ENCODE data around the gene SUMO2. TPM values are rescaled to one million over a fixed set of nuclear protein-coding genes. Genes with fewer than 3 reads are reported as not detected.

Gene SUMO2
- total and polyA plus RNA-seq, 2 of the 4 experiments (the other 2 are of a cell fraction): 71.3 to 83.7 TPM

DNA sequence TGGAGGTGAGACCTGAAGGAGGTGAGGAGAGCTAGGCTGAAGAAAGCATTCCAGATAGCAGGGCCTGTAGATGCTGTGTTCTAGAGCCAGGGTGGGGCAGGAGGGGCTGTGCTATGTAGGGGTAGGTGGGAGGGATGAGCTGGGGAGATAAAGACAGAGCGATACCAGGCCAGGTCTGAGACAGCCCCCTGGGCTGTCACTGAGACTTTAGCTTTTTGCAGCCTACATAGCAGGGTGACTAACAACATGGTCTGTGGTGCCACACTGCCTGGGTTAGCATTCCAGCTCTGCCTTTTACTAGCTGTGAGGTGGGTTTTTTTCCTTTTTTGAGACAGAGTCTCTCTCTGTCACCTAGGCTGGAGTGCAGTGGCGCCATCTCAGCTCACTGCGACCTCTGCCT is 37.1 kb upstream of the SUMO2 start:
- Histone ChIP-seq H2BK20ac (ENCODE audit: low read depth, low read length) (no peak overlapping the region), H3K9me3 (ENCODE audit: control insufficient read depth, insufficient read depth, low read length) (no peaks in the 10 kb centered on the region), H4K8ac (ENCODE audit: low read depth in 2 of 2, low read length in 2 of 2) (no peak overlapping the region), H3K14ac (replicated peaks; ENCODE audit: low read depth, low read length) (no peak overlapping the region), H2AFZ (replicated peaks; ENCODE audit: low read length, poor library complexity) (no peak overlapping the region), H4K91ac (ENCODE audit: insufficient read depth, low read depth, low read length) (no peak overlapping the region), H2BK5ac (ENCODE audit: low read depth, low read length, poor library complexity, severe bottlenecking) (no peak overlapping the region), H3K4me1 (ENCODE audit: control insufficient read depth, insufficient read depth, low read length) (no peaks in the 10 kb centered on the region), H3K9me1 (ENCODE audit: insufficient read depth, low read length) (no peaks in the 10 kb centered on the region), H3K27me3 (ENCODE audit: control insufficient read depth, insufficient read depth, low read length) (no peaks in the 10 kb centered on the region), H3K27ac (ENCODE audit: insufficient read depth, low read length) (no peak overlapping the region), H3K36me3 (ENCODE audit: control insufficient read depth, insufficient read depth, low read length) (peaks cover 47% of the 10 kb centered on the region), H2AK5ac (ENCODE audit: low read depth, low read length) (no peak overlapping the region), H3K79me1 (ENCODE audit: low read depth in 1 of 2, low read length in 2 of 2) (peaks cover 14 to 31% of the 10 kb centered on the region in 2 experiments; a peak in 3 of 4 replicates), H3K4ac (ENCODE audit: low read depth, low read length) (no peak overlapping the region), H2BK15ac (ENCODE audit: low read depth, low read length) (no peak overlapping the region), H2BK120ac (ENCODE audit: low read depth, low read length) (no peak overlapping the region), H3K9ac (ENCODE audit: low read depth, low read length) (no peak overlapping the region), H3K23ac (ENCODE audit: low read depth, low read length) (no peak overlapping the region), H3K4me3 (ENCODE audit: insufficient read depth, low read depth, low read length) (no peak overlapping the region), H2AK9ac (replicated peaks; ENCODE audit: low read depth, low read length, poor library complexity) (no peak overlapping the region), H4K20me1 (ENCODE audit: insufficient read depth, low read length) (no peaks in the 10 kb centered on the region), H3K4me2 (ENCODE audit: low read depth, low read length) (no peak overlapping the region), H4K5ac (ENCODE audit: low read depth, low read length) (no peak overlapping the region), H3K56ac (ENCODE audit: extremely low read depth, insufficient read depth, low read length) (no peak overlapping the region), H3K18ac (ENCODE audit: low read depth, low read length) (no peak overlapping the region)
- POLR2A ChIA-PET (ENCODE audit: unreplicated experiment): no interaction called here
- dilution Hi-C loops (cut with HindIII; ENCODE audit: low sequenced_read_pairs, unreplicated experiment) (no loop called here), intact Hi-C loops (cut with micrococcal nuclease) (no loop called here), in situ Hi-C loops (cut with MboI; ENCODE audit: low sequenced_read_pairs) (no loop called here)
- 100% methylated on average over 2 of the region's 3 CpGs; no CpG with 5 or more reads in 1 of the 2 experiments for WGBS, 2 experiments (ENCODE audit: extremely low coverage in 2 of 2, insufficient read length in 1 of 2)
- TF ChIP-seq, protein P1, sequence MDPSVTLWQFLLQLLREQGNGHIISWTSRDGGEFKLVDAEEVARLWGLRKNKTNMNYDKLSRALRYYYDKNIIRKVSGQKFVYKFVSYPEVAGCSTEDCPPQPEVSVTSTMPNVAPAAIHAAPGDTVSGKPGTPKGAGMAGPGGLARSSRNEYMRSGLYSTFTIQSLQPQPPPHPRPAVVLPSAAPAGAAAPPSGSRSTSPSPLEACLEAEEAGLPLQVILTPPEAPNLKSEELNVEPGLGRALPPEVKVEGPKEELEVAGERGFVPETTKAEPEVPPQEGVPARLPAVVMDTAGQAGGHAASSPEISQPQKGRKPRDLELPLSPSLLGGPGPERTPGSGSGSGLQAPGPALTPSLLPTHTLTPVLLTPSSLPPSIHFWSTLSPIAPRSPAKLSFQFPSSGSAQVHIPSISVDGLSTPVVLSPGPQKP (IDR thresholded peaks at IDR 0.05; ENCODE audit: borderline replicate concordance, low read depth, low read length): no peak
- no peak for TF ChIP-seq NFE2L2 (IDR thresholded peaks at IDR 0.05; ENCODE audit: low read depth, low read length)
- no peak for TF ChIP-seq RCOR1 (IDR thresholded peaks at IDR 0.05; ENCODE audit: insufficient replicate concordance, low read length)
- no peak for TF ChIP-seq MXI1 (IDR thresholded peaks at IDR 0.05; ENCODE audit: borderline replicate concordance, low read depth, low read length)
- no peak for TF ChIP-seq MAZ (IDR thresholded peaks at IDR 0.05; ENCODE audit: borderline replicate concordance, low read depth, low read length)
- no peak for TF ChIP-seq FOS (IDR thresholded peaks at IDR 0.05; ENCODE audit: low read depth, low read length)
- no peak for TF ChIP-seq POLR2A (IDR thresholded peaks at IDR 0.05; ENCODE audit: low read depth, low read length)
- BruUV-seq (replicated peaks): no TSS peak
- CTCF ChIA-PET: no interaction called here
- DNase-seq: no peak
- ATAC-seq (ENCODE audit: low read depth): no peak; the same call in 1 of the 2 replicates

Data from IMR-90 (cell line).